Psoas muscle (tissue), 8 donors: ENCODE results near the gene ADH4. TPM values are rescaled to one million over a fixed set of nuclear protein-coding genes. Genes with fewer than 3 reads are reported as not detected.
A peak's percentile ranks its signal among the peaks of the same experiment; 100 is the strongest.

Source experiments
- ATAC-seq, 4 donors: fragments of 200-7000 bp; cut with Tn5 transposase; one replicate each; pipeline ENCODE4 v1.9.1; 2020; ENCODE audit warnings: moderate library complexity in 3 of 4, mild to moderate bottlenecking in 2 of 4
- DNase-seq, 2 donors: peaks; one replicate each; pipeline ENCODE4 v3.0.0-alpha.2; 2020
- H3K27ac ChIP-seq: fragments of 200-600 bp; one replicate; pipeline ENCODE4 v1.8.0; 2022
- H3K27me3 ChIP-seq, 3 donors: fragments of 200-600 bp in 1 of 3; one replicate each; pipeline versions ENCODE4 v1.6.1 to v1.8.0; 2013 to 2022; ENCODE audit warnings: low read length in 2 of 3, mild to moderate bottlenecking in 2 of 3, moderate library complexity in 1 of 3; ENCODE audit not compliant: insufficient read depth in 3 of 3
- H3K36me3 ChIP-seq, 2 donors: fragments of 200-600 bp in 1 of 2; one replicate each; pipeline versions ENCODE4 v1.6.1 to v1.8.0; 2013 to 2022; ENCODE audit warnings: low read depth in 1 of 2, mild to moderate bottlenecking in 1 of 2, moderate library complexity in 1 of 2; ENCODE audit not compliant: insufficient read depth in 1 of 2
- H3K4me1 ChIP-seq: fragments of 200-600 bp; one replicate; pipeline ENCODE4 v1.8.0; 2022
- H3K4me3 ChIP-seq: fragments of 200-600 bp; one replicate; pipeline ENCODE4 v1.8.0; 2022; ENCODE audit warnings: mild to moderate bottlenecking
- H3K9me3 ChIP-seq: fragments of 200-600 bp; one replicate; pipeline ENCODE4 v1.8.0; 2022
- WGBS, 3 donors: extraction: QIAGEN DNeasy Blood & Tissue Kit; methylation state at CpG; one replicate each; pipeline versions ENCODE4 v1.1.6 to v1.1.7; 2013; 5-methylcytosine and 5-hydroxymethylcytosine counted together
- intact Hi-C, 2 donors: fragments of 100-400 bp; cut with DNase I; formaldehyde crosslinking; loops; one replicate each; pipeline versions ENCODE4 v1.11.0 to v1.14.2; 2022
- polyA plus RNA-seq, 3 donors: library from polyadenylated mRNA; stranded (reverse); fragments of 200-250 nt; gene quantifications; one replicate each; pipeline ENCODE4 v1.2.3, GENCODE V29; 2013
- total RNA-seq, 4 donors: library from RNA; stranded (reverse); fragmentation: NEBNext Ultra II Directional in 2 of 4; extraction: Animal tissue kit (Norgen Biotek cat#: 25700) in 2 of 4; gene quantifications; one replicate each; pipeline versions ENCODE4 v1.2.1 to v1.2.4, GENCODE V29; 2021 to 2023
- TF ChIP-seq, protein P1 (sequence below): fragments of 200-600 bp; IDR thresholded peaks from one replicate; pipeline ENCODE4 v1.8.0; 2022; ENCODE audit warnings: antibody characterized with exemption
- donor health status: healthy with polysubstance abuse.
- donor health status: DM: no; HTN: no; CAD: no; lungs with moderate emphysema.
- donor health status: Bipolar disorder and iron deficiency.
- donor health status: healthy.
- donor health status: DM: yes; HTN: yes; CAD: no.
- donor health status: DM: no; HTN: no; CAD: no.
- donor health status: DM: no; HTN: no; CAD: no.
- donor health status: DM: yes; HTN: yes; CAD: no.

The ADH4 gene
- total and polyA plus RNA-seq, 7 donors = 0.04 to 0.46 (median 0.16) TPM; not detected in 2

- intact Hi-C loops = no loop called here
- 67 to 77% (median 75%) methylated on average over 2 of the region's 2 CpGs for WGBS, 3 donors
- peak in 3 of 4 donors; percentile 39 to 74 (median 53) for ATAC-seq
- Histone ChIP-seq H3K36me3 (peaks cover 0 to 2% of the 10 kb centered on the region in 2 donors), H3K9me3 (no peaks in the 10 kb centered on the region), H3K4me3 (no peak overlapping the region), H3K4me1 (no peaks in the 10 kb centered on the region), H3K27me3 (no peaks in the 10 kb centered on the region), H3K27ac (no peak overlapping the region)
- no peak for DNase-seq
- TF ChIP-seq, protein P1, sequence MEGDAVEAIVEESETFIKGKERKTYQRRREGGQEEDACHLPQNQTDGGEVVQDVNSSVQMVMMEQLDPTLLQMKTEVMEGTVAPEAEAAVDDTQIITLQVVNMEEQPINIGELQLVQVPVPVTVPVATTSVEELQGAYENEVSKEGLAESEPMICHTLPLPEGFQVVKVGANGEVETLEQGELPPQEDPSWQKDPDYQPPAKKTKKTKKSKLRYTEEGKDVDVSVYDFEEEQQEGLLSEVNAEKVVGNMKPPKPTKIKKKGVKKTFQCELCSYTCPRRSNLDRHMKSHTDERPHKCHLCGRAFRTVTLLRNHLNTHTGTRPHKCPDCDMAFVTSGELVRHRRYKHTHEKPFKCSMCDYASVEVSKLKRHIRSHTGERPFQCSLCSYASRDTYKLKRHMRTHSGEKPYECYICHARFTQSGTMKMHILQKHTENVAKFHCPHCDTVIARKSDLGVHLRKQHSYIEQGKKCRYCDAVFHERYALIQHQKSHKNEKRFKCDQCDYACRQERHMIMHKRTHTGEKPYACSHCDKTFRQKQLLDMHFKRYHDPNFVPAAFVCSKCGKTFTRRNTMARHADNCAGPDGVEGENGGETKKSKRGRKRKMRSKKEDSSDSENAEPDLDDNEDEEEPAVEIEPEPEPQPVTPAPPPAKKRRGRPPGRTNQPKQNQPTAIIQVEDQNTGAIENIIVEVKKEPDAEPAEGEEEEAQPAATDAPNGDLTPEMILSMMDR = no peak
These were observed 36.4 kb upstream of the ADH4 start for GRCh38 chr4:99180382-99181070.

DNA sequence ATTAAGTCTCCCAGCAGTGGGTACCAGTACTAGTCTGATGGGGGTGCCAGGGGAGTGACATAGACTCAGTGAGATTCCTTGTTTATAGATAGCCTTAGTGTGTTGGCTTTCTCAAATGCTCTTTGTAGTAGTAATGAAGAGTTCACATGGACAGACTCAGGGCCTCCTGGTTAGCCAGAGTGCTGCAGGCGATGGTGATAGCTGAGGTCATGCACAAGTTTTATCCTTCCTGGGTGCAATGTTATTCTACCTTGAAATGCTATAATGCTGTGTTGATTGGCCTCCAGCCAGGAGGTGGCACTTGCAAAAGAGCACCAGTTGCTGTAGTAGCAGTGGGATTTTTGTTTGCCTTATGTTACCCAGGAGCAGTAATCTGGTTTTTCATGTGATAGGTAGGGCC lies 35.5 kb upstream of the ADH4 start:
- no peak overlapping the region for H3K27ac ChIP-seq
- intact Hi-C loops = no loop called here

DNA sequence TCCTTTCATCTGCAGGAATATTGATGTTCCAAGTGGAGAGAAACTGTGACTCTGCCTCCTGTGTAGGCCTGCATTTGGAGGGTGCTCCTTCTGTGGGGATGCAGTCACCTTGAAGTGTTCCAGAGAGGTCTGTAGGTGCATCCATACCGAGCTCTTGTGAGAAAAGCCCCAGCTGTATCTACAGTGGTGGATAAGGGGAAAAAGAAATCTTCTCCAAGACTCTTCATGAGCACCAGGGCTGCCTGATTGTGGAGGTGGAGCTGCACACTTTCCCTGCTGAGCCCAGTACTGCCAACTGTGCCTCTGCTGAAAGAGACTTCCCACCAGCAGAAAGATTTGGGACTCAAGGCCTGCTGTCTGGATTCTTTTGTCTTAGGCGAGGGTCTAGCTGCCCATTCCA lies 35.1 kb upstream of the ADH4 start:
- TF ChIP-seq, protein P1 = no peak
- Histone ChIP-seq H3K4me3 (no peak overlapping the region), H3K4me1 (no peaks in the 10 kb centered on the region), H3K36me3 (no peaks in the 10 kb centered on the region), H3K27me3 (no peaks in the 10 kb centered on the region), H3K9me3 (no peaks in the 10 kb centered on the region), H3K27ac (no peak overlapping the region)
- ATAC-seq (no peak), DNase-seq (no peak)
- WGBS, 3 donors = 67 to 78% (median 71%) methylated on average over 2 of the region's 2 CpGs
- intact Hi-C loops = no loop called here

More for the DNA sequence above, 35.5 kb upstream of the ADH4 start:
- ATAC-seq (no peak), DNase-seq (no peak)
- TF ChIP-seq, protein P1 = no peak
- Histone ChIP-seq H3K36me3 (no peaks in the 10 kb centered on the region), H3K4me1 (no peaks in the 10 kb centered on the region), H3K4me3 (no peak overlapping the region), H3K9me3 (no peaks in the 10 kb centered on the region), H3K27me3 (no peaks in the 10 kb centered on the region)
- WGBS, 3 donors = 70 to 85% (median 80%) methylated on average over 1 of the region's 1 CpG

- Histone ChIP-seq H3K27ac (no peak overlapping the region), H3K36me3 (no peaks in the 10 kb centered on the region), H3K9me3 (no peaks in the 10 kb centered on the region), H3K27me3 (no peaks in the 10 kb centered on the region), H3K4me3 (no peak overlapping the region), H3K4me1 (no peaks in the 10 kb centered on the region)
- intact Hi-C loops = no loop called here
- no peak for DNase-seq
- ATAC-seq = no peak
- WGBS, 3 donors = 60 to 70% (median 68%) methylated on average over 2 of the region's 2 CpGs
- TF ChIP-seq, protein P1 = no peak
These were observed 22.4 kb upstream of the ADH4 start for GRCh38 chr4:99166544-99166943.

- Histone ChIP-seq H3K9me3 (no peaks in the 10 kb centered on the region), H3K27me3 (no peaks in the 10 kb centered on the region), H3K4me3 (no peak overlapping the region), H3K36me3 (no peaks in the 10 kb centered on the region), H3K27ac (no peak overlapping the region), H3K4me1 (no peaks in the 10 kb centered on the region)
- ATAC-seq (no peak), DNase-seq (no peak)
- intact Hi-C loops = no loop called here
- 86 to 90% (median 87%) methylated on average over 1 of the region's 1 CpG for WGBS, 3 donors
- TF ChIP-seq, protein P1 = no peak
These were observed 21.9 kb upstream of the ADH4 start for GRCh38 chr4:99165978-99166377.
